ENCODE results near the gene ARHGEF28.

DNA sequence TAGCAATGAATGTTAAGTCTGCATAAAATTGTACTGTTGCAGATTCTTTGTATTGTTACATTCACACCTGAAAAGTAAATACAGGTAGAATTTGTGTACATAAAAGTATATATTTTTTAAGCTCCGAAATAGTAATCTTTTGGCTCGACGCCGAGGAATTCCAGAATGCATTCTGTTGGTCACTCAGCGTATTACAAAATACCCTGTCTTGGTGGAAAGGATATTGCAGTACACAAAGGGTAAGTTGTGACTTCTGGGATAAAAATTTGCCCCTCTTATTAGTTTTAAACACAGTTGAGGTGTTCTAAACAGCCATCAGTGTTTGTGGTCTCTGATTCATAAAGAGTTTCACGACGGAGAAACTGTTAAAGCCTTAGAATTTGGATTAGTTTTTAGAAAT, 257.6 kb downstream of the ARHGEF28 start:
- TF ChIP-seq, protein P1, sequence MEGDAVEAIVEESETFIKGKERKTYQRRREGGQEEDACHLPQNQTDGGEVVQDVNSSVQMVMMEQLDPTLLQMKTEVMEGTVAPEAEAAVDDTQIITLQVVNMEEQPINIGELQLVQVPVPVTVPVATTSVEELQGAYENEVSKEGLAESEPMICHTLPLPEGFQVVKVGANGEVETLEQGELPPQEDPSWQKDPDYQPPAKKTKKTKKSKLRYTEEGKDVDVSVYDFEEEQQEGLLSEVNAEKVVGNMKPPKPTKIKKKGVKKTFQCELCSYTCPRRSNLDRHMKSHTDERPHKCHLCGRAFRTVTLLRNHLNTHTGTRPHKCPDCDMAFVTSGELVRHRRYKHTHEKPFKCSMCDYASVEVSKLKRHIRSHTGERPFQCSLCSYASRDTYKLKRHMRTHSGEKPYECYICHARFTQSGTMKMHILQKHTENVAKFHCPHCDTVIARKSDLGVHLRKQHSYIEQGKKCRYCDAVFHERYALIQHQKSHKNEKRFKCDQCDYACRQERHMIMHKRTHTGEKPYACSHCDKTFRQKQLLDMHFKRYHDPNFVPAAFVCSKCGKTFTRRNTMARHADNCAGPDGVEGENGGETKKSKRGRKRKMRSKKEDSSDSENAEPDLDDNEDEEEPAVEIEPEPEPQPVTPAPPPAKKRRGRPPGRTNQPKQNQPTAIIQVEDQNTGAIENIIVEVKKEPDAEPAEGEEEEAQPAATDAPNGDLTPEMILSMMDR (IDR thresholded peaks at IDR 0.05), result no peak
- TF ChIP-seq POLR2A (IDR thresholded peaks at IDR 0.05) (no peak), EP300 (IDR thresholded peaks at IDR 0.05; ENCODE audit: low read depth) (no peak)
